GM12865 (cell line): ENCODE measurements around the gene CYP4F2.
"Not testable (repeated sequence)": the region's sequence is repeated elsewhere in the genome, so short reads cannot be mapped to it uniquely, and the experiment has no call there.

Source experiments
- DNase-seq: peaks from one replicate; pipeline ENCODE4 v3.0.0; 2010; ENCODE audit warnings: low read depth
- H3K4me3 ChIP-seq: 2 replicates; pipeline ENCODE4 v1.5.1; 2011; ENCODE audit warnings: mild to moderate bottlenecking, low read depth, low read length, control low read depth
- CTCF ChIP-seq: IDR thresholded peaks from 2 replicates; pipeline ENCODE4 v1.5.1; 2011; ENCODE audit warnings: low read length, control low read depth, low read depth, inconsistent platforms; ENCODE audit not compliant: insufficient read depth; ENCODE audit errors: missing control alignments

CYP4F2 gene

GRCh38 chr19:15829786-15830185 lies 68.1 kb downstream of the CYP4F2 start:
- no peak overlapping the region for H3K4me3 ChIP-seq
- DNase-seq, result no peak
- no peak for TF ChIP-seq CTCF

- DNase-seq, result no peak
- H3K4me3 ChIP-seq, result no peak overlapping the region
- TF ChIP-seq CTCF, result no peak
These were observed 68.6 kb downstream of the CYP4F2 start for GRCh38 chr19:15829306-15829698.

- H3K4me3 ChIP-seq, DNase-seq: not testable (repeated sequence)
These were observed 69.1 kb downstream of the CYP4F2 start for GRCh38 chr19:15828611-15829305.

GRCh38 chr19:15828121-15828610 lies 69.7 kb downstream of the CYP4F2 start:
- no peak for DNase-seq
- no peak for TF ChIP-seq CTCF
- no peak overlapping the region for H3K4me3 ChIP-seq
